HG03354 (cell line): ENCODE measurements around the gene TELO2.

ENCODE experiments used
- ATAC-seq: cut with Tn5 transposase; IDR thresholded peaks from one replicate; pipeline ENCODE4 v1.9.1; 2021; ENCODE audit warnings: mild to moderate bottlenecking; ENCODE audit not compliant: unreplicated experiment, poor library complexity, severe bottlenecking

TELO2 gene

GRCh38 chr16:1532081-1532760 lies 39.1 kb downstream of the TELO2 start:
- no peak for ATAC-seq

DNA sequence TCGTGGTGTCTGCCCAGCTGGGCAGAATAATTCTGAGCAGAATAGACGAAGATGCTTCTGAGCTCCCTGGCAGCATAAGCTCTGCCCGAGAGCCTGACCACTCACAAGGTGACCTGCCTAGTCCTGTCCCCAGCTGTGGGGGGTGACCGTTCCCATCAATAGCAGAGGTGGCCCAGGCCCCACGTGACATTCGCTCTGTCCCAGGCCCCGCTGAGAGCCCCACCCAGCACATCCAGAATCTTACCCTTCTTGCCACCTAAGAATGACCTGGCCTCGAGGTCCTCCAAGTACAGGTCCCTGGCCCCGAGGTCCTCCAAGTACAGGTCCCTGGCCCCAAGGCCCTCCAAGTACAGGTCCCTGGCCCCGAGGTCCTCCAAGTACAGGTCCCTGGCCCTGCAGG lies 39.6 kb downstream of the TELO2 start:
- no peak for ATAC-seq

DNA sequence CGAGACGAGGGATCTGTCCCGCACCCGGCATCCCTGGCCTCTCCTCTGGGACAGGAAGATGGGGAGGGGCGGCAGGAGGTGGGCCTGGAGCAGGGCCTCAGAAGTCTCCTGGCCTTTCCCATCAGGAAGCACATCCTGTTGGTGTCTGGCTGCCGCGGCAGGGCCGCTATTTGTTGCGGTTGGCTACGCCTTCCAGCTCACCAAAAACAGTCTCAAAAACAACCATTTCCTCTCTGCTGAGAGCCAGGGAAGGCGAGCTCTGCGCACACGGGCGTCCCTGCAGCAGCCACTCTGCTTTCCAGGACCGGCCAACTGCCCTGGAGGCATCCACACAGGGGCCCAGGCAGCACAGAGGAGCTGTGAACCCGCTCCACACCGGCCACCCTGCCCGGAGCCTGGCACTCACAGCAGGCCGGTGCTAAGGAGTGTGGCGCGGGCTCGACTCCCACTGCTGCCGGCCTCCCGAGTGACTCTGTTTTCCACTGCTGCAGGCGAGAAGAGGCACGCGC lies 40.3 kb downstream of the TELO2 start, which contains the start of gene TMEM204:
Gene TMEM204, plus strand, starts transcription at position 224 of the 509 bp plus-strand sequence. CDS start 610 bp downstream, outside the sequence.
- no peak for ATAC-seq

DNA sequence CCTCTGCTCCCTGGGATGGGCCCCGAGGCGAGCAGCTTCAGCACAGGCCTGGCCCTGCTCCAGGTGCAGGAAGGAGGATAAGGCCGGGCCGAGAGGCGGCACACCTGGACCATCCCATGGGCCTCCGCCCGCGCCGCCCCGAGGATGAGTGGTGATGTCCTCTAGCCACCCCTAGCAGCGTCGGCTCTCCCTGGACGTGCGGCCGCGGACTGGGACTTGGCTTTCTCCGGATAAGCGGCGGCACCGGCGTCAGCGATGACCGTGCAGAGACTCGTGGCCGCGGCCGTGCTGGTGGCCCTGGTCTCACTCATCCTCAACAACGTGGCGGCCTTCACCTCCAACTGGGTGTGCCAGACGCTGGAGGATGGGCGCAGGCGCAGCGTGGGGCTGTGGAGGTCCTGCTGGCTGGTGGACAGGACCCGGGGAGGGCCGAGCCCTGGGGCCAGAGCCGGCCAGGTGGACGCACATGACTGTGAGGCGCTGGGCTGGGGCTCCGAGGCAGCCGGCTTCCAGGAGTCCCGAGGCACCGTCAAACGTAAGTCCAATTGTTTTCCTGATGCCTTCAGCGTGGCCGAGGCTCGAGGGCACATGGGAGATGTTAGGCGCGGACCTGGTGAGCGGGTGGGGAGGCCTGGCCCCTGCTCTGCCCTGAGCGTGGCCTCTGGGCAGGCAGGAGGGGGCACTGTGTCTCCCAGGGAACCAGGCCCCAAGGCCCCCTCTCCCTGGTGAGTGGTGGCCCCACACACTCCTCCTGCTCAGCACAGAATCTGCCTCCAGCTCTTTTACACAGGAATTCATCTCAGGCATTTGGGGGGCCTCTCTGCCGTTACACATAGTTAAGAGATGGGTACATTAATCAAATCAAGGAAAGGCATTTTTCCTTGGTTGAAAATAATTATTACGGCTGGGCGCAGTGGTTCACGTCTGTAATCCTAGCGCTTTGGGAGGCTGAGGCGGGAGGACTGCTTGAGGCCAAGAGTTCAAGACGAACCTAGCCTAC lies 41.2 kb downstream of the TELO2 start:
- ATAC-seq: no peak

DNA sequence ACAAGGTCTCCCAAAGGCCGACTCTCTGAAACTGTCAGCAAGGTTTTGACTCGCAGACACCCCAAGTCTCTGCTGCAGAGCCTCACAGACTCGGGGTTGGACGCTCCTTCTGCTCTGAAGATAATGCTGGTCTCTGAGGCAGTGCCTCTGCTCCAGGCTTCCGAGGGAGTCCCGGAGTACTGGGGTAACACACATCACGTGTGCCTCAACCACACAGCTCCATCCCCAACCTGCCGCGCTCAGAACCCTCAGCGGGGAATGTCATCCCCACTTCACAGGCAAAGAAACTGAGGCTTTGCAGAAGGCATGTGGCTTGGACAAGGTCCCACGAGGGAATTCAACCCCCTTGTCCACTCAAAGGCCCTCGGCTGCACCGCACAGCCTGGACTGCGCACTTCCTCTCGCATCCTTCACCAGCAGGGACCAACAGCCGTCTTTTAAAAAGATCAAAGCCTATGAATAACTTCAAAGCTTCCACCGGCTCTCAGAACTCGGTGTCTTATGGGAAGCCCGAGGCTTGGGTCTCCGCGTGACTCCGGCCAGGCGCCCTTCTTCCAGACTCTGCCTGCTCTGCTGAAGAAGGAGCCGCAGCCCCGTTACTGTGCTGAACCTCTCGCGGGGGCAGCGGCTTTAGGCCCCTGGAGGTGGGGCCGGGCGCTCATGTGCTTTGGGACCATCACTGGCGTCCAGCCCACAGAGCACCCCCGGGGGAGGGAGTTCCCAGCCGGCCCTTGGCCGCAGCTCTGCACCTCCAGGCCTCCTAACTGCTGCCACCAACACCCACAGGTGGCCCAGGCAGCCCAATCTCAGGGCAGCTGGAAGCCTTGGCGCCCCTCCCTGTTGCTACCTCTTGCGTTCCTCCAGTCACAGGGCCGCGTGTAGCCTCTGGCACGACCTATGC lies 42.5 kb downstream of the TELO2 start:
- no peak for ATAC-seq

GRCh38 chr16:1536601-1537000 lies 43.4 kb downstream of the TELO2 start:
- ATAC-seq: no peak

GRCh38 chr16:1537138-1537577 lies 44.0 kb downstream of the TELO2 start:
- ATAC-seq: no peak

DNA sequence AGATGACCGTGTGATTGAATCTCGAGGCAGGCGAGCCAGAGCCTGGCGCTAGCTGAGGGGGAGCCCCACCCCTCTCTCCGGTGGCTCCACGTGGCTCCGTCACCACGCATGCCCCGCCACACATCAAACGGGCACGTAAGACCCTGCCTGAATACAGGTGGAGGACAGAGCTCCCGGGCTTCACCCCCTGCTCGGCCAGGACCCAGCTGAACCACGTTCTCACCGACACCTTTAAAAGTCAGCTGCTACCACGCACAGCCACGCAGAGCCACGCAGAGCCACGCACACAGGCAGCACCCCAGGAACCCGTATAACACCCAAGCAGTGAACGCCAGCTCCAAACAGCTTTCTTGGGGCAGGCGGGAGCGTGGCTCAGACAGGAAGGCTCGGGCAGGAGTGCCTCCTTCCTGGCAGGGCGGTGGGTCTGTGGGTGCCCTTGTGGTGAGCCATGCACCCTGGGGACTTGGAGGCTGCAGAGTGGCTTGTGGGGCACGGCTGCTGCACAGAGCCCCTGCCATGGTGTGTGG lies 44.7 kb downstream of the TELO2 start:
- ATAC-seq: no peak

DNA sequence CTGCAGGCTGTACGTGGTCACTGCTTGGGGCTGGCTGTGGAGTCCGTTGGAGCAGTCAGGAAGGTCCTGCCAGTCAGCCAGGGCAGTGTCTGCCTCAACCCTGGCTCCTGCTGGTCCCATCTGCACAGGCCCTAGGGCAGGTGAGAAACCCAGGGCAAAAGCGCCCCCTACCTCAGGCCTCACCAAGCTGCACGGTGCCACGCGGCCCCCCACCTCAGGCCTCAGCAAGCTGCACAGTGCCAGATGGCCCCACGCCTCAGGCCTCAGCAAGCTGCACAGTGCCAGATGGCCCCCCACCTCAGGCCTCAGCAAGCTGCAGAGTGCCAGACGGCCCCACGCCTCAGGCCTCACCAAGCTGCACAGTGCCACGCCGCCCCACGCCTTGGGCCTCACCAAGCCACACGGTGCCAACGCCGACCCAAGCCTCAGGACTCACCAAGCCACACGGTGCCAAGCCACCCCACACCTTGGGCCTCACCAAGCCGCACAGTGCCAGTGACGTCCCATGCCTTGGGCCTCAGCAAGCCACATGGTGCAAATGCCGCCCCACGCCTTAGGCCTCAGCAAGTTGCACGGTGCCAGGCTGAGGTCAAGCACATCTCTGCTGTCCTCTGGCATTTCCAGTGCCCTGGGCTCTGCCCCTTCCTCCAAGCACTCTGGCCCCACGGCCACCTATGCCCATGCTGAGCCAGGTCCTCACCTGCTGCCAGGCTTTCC lies 45.8 kb downstream of the TELO2 start:
- no peak for ATAC-seq

DNA sequence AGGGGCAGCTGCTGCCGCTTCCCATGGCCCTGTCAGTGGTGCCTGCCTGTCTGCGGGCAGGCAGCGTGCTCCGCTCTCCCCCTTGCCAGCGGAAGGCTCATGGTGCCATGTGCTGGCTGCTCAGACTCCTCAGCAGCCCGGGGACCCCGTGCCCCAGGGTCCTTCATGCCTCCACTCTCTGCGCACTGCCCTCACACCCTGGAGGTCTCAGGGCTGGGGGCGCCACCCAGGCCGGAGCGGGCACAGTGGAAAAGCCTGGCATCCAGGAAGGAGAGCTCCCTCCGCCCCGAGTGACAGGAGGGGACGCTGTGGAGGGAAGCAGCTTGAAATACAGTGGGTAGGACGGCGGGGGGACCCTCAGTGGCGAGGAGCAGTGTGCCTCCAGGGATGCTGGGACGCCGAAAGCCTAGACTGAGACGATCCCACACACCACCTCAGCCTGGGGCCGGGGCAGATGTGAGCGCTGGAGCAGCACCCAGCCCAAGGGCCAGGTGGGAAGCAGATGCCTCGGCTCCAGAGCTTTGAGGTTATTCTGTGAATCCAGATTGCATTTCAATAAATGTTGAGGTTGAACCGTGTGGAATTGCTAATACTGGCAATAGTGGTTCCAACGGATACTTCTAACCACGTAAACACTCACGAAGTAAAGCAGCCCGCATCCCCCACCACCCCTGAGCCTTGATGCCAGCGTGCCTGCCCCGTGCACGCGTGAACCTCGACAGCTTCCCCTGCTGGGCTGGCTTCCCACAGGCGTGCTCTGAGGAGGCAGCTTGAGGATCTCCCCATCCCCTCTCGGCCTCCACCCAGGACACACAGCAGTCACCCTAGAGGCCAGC lies 46.8 kb downstream of the TELO2 start:
- no peak for ATAC-seq

GRCh38 chr16:1540556-1540855 lies 47.3 kb downstream of the TELO2 start:
- no peak for ATAC-seq

DNA sequence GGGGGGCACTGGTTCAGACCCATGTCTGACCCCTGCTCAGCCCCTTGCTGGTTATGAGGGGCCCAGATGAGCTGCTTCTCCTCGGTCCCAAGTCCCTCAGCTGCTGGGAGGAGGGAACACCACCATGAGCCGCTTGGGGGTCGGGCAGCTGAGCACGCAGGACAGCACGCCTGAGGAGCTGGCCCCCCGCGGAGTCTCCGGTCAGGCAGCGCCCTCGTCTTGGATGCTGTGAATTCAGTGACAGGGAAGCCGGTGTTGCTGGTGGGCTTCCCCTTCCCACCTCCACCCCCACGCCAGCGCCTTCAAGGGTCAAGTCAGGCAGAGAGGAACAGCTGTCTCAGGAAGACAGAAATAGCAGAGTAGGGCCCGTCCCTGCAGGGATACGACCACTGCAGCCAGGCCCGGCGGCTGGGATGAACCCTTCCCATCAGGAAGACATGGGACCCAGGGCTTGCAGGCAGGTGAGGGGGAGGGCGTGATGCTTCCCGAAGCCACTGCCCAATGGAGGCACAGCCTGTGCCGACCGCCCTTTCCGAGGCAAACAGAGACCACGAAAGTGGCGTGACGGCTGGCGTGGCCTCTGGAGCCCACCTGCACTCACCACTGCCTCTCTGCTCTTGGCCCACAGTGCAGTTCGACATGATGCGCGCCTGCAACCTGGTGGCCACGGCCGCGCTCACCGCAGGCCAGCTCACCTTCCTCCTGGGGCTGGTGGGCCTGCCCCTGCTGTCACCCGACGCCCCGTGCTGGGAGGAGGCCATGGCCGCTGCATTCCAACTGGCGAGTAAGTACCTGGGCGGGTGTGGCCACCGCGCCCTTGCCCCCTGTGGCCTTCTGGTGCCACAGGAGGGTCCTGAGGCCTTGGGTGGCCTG lies 48.4 kb downstream of the TELO2 start:
- no peak for ATAC-seq

GRCh38 chr16:1542166-1542500 lies 49.0 kb downstream of the TELO2 start:
- ATAC-seq: no peak

GRCh38 chr16:1542533-1542932 lies 49.4 kb downstream of the TELO2 start:
- ATAC-seq: no peak

GRCh38 chr16:1543085-1543896 lies 50.1 kb downstream of the TELO2 start:
- no peak for ATAC-seq
